ENCODE measurements around the gene KCNJ6. TPM values are rescaled to one million over a fixed set of nuclear protein-coding genes. Genes with fewer than 3 reads are reported as not detected.

KCNJ6 gene
- polyA plus RNA-seq, 1 donor from 2014 or later = not detected

DNA sequence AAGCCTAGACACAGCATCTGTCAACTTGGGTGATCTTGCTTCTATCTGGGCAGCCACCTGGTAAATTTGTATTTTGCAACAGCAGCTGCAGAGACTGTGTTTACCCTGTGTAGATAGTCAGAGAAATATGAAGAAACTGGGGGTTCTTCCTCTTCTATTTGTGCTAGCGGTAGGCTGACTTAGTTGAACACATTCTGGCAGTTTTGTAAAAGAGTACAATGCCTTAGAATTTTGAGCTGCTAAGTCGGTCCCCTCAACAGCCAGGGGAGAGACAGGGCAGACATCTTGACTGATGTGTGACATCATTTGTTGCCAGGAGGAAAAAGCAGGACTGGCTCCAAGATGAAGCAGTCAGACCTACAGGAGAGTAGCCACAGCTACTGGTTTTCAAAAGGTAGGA lies 53.7 kb downstream of the KCNJ6 start:
- H3K4me3 Mint-ChIP-seq = peak overlapping the region in 1 of 4 donors; percentile 63
- H3K27me3 Mint-ChIP-seq = no peaks in the 10 kb centered on the region
- H3K36me3 Mint-ChIP-seq = no peaks in the 10 kb centered on the region
- peaks cover 0 to 1% (median 0%) of the 10 kb centered on the region in 3 donors for H3K4me1 Mint-ChIP-seq
- H3K27ac Mint-ChIP-seq = no peak overlapping the region
- H3K9me3 Mint-ChIP-seq = peaks cover 0 to 2% (median 0%) of the 10 kb centered on the region in 3 donors

DNA sequence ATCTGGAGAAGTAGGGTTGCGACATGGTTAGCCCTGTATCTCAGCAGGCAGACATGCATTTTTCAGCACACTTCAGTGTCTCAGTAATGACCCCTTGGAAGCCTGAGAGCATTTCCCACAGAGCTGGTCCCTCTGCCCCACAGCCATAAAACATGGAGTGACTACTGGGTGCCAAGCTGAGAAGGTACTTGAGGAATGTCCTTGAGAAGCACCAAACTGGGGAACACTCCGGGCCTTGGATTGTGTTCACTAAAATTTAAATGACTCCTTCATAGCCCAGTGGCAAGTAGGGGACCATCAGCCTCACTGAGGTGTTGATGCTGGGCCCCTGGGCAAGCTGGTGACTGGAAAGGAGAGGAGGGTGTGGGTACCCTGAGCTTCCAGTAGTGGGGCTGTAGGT lies 54.7 kb downstream of the KCNJ6 start:
- H3K4me3 Mint-ChIP-seq = no peak overlapping the region
- H3K27ac Mint-ChIP-seq = no peak overlapping the region
- H3K27me3 Mint-ChIP-seq = no peaks in the 10 kb centered on the region
- H3K9me3 Mint-ChIP-seq = peaks cover 0 to 2% (median 0%) of the 10 kb centered on the region in 3 donors
- H3K36me3 Mint-ChIP-seq = no peaks in the 10 kb centered on the region
- H3K4me1 Mint-ChIP-seq = peaks cover 0 to 1% (median 0%) of the 10 kb centered on the region in 3 donors

DNA sequence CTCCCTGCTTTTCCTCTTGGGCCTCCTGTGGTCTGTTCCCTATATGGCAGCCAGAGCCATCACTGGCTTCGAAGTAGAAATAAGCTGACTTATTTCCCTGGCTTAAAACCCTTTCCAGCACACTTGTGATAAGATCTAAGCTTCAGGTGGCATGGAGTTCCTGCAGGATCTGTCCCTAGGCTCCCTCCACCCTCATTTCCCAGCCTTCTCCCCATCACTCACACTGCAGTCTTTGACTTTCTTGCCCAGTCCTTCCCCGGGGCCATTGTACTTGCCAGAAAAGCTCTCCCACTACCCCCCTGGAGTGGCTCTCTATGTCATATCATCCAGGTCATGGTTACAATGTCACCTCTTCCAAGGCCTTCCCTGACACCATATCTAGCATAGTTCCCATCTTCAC lies 55.8 kb downstream of the KCNJ6 start:
- Mint-ChIP-seq H3K36me3 (no peaks in the 10 kb centered on the region), H3K4me3 (no peak overlapping the region), H3K4me1 (peaks cover 0 to 1% (median 0%) of the 10 kb centered on the region in 3 donors)

DNA sequence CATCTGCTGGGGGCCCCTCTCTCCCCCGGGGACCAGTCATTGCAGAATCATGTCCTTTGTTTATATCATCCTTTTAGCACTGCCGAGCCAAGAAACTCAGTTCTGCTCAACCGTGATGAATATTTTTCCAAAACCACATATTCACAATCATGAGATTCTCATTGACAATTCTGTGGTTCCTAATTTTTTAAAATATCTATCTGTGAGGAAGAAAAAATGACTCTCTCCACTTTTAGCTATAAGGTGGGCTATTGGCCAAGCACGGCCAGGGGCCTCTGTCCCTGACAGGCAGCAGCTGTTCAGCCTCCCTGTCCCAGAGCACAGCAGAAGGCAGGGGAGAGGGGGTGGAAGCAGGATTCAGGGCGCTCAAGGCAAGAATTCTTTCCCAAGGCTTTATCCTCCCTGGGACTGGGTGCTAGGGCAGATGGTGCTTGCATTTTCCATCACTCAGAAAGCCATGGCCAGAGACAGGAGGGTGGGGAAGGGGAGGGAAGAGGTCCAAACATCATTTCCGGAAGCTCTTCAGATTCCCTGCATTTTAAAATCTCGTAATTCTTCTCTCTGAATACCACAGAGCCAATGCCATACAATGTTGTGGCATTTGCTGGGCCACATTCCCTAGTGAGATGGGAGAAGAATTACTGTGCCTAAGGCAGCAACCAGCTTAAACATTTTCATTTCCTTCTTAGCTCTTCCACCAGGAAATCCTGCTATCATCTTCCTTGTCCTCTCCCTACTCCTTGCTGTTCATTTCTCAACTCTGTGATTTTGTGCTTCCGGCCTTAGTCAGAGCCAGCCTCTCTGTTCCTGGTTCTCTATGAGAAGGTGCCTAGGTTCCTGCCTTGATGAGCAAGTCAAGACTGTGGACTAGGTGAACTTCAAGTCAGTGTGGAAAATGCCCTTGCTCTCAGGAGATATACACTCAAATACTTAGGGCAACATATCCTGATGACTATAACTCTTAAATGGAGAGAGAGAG lies 60.3 kb downstream of the KCNJ6 start:
- Mint-ChIP-seq H3K9me3 (peaks cover 6 to 27% (median 8%) of the 10 kb centered on the region in 3 donors), H3K4me3 (no peak overlapping the region), H3K27ac (no peak overlapping the region), H3K36me3 (no peaks in the 10 kb centered on the region), H3K27me3 (no peaks in the 10 kb centered on the region), H3K4me1 (no peaks in the 10 kb centered on the region)

More for the DNA sequence above, 55.8 kb downstream of the KCNJ6 start:
- H3K9me3 Mint-ChIP-seq = peaks cover 0 to 4% (median 0%) of the 10 kb centered on the region in 3 donors
- H3K27me3 Mint-ChIP-seq = no peaks in the 10 kb centered on the region
- no peak overlapping the region for H3K27ac Mint-ChIP-seq

GRCh38 chr21:37855271-37855646 lies 61.0 kb downstream of the KCNJ6 start:
- Mint-ChIP-seq H3K4me3 (peak overlapping the region in 1 of 4 donors; percentile 53), H3K9me3 (peaks cover 6 to 27% (median 8%) of the 10 kb centered on the region in 3 donors), H3K27ac (no peak overlapping the region), H3K27me3 (no peaks in the 10 kb centered on the region), H3K36me3 (no peaks in the 10 kb centered on the region), H3K4me1 (no peaks in the 10 kb centered on the region)

- Mint-ChIP-seq H3K4me1 (no peaks in the 10 kb centered on the region), H3K4me3 (no peak overlapping the region), H3K27ac (no peak overlapping the region), H3K36me3 (peaks cover 2% of the 10 kb centered on the region), H3K27me3 (peaks cover 11% of the 10 kb centered on the region), H3K9me3 (peaks cover 5 to 20% (median 5%) of the 10 kb centered on the region in 3 donors)
These were observed 66.7 kb downstream of the KCNJ6 start for GRCh38 chr21:37849506-37850102.

DNA sequence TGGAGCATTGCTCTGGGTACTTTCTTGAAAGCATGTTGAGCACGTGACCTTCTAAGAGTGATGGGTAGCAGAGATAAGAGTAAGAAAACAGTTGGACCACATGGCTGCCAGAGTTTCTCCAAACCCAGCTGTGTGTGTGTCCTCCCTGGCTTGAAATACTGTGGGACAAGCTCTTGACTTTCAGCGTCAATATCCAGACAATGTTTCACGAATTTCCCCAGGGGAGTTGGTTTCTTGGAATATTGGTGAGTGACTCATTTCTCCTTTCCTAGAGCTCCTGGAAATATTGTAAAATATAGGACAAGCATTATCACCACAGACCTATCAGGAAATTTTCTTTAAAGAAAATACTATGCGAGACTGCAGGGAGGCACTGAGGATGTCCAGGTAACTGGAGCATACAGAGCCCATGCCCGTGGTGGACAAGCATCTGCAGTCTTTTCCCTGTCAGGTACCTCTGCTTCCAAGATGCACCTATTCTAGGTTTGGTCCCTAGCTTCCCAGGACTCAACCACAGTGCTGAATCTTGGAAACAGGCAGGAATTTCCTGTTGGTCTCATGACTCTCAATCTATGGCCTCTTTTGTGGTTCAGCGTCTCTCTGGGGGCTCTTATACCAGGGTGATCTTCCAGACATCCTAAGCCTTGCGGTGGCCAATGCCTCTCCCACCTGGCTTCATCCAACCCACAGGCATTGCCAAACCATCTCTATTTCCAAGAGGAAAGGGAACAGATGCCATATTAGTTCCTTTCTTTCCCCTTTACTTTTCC lies 67.4 kb downstream of the KCNJ6 start:
- Mint-ChIP-seq H3K9me3 (peaks cover 5 to 13% (median 8%) of the 10 kb centered on the region in 3 donors), H3K4me3 (no peak overlapping the region), H3K36me3 (peaks cover 2% of the 10 kb centered on the region), H3K27ac (no peak overlapping the region), H3K27me3 (peaks cover 11% of the 10 kb centered on the region), H3K4me1 (no peaks in the 10 kb centered on the region)

DNA sequence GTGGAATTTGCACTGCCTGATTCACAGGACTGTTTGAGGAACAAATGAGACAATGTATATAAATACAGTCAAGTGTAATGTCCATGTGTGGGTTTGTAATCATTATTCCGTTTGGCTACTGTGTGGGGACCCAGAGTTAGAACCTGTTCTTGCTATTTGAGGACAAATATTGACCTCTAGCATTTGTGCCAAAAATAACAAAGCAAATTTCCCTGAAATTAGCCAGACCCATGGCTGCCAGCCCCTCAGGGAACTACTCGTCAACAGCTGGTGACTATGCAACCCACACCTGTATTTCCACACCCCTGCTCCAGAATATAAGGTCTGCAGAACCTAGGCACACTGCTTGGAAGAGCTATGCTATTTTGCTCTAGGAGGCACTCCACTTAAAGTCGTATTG lies 70.7 kb downstream of the KCNJ6 start:
- peaks cover 4% of the 10 kb centered on the region for H3K36me3 Mint-ChIP-seq
- peaks cover 11% of the 10 kb centered on the region for H3K27me3 Mint-ChIP-seq
- H3K4me3 Mint-ChIP-seq = no peak overlapping the region
- H3K9me3 Mint-ChIP-seq = peaks cover 0 to 5% (median 3%) of the 10 kb centered on the region in 3 donors
- no peak overlapping the region for H3K27ac Mint-ChIP-seq
- no peaks in the 10 kb centered on the region for H3K4me1 Mint-ChIP-seq

- Mint-ChIP-seq H3K27me3 (peaks cover 7% of the 10 kb centered on the region), H3K27ac (peak overlapping the region in 1 of 3 donors; percentile 8), H3K36me3 (peaks cover 4% of the 10 kb centered on the region), H3K4me3 (no peak overlapping the region), H3K4me1 (no peaks in the 10 kb centered on the region), H3K9me3 (peaks cover 0 to 5% (median 0%) of the 10 kb centered on the region in 3 donors)
These were observed 73.1 kb downstream of the KCNJ6 start for GRCh38 chr21:37843191-37843590.

GRCh38 chr21:37842163-37842919 lies 73.9 kb downstream of the KCNJ6 start:
- Mint-ChIP-seq H3K27me3 (peaks cover 4% of the 10 kb centered on the region), H3K9me3 (peaks cover 0 to 5% (median 0%) of the 10 kb centered on the region in 3 donors), H3K36me3 (peaks cover 3% of the 10 kb centered on the region), H3K4me3 (no peak overlapping the region), H3K4me1 (no peaks in the 10 kb centered on the region), H3K27ac (no peak overlapping the region)

DNA sequence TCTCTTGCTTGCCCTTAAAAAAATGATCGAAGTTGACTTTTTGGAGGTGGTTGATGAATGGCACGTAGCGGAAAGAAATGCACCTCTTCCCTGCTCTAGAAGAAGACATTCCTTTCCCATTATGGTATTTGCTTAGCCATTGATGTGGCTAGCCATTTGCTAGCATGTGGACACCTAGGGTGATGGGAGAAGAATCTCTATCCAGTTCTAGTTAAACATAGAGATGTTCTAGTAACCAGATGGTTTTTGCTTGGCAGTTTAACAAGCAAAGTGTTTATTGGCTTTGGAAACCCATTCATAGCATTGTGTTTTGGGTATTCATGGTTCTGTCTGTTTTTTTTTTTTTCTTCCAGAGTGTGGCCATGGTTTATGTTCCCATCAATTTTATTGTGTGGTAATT lies 78.9 kb downstream of the KCNJ6 start:
- H3K36me3 Mint-ChIP-seq = no peaks in the 10 kb centered on the region
- peaks cover 0 to 4% (median 3%) of the 10 kb centered on the region in 3 donors for H3K9me3 Mint-ChIP-seq
- no peak overlapping the region for H3K4me3 Mint-ChIP-seq
- no peak overlapping the region for H3K27ac Mint-ChIP-seq
- H3K4me1 Mint-ChIP-seq = peaks cover 0 to 1% (median 0%) of the 10 kb centered on the region in 3 donors
- peaks cover 2% of the 10 kb centered on the region for H3K27me3 Mint-ChIP-seq

- H3K27me3 Mint-ChIP-seq = peaks cover 4% of the 10 kb centered on the region
- H3K36me3 Mint-ChIP-seq = no peaks in the 10 kb centered on the region
- H3K27ac Mint-ChIP-seq = no peak overlapping the region
- no peak overlapping the region for H3K4me3 Mint-ChIP-seq
- peaks cover 0 to 1% (median 0%) of the 10 kb centered on the region in 3 donors for H3K4me1 Mint-ChIP-seq
- peaks cover 0 to 4% (median 3%) of the 10 kb centered on the region in 3 donors for H3K9me3 Mint-ChIP-seq
These were observed 80.8 kb downstream of the KCNJ6 start for GRCh38 chr21:37835481-37835880.

DNA sequence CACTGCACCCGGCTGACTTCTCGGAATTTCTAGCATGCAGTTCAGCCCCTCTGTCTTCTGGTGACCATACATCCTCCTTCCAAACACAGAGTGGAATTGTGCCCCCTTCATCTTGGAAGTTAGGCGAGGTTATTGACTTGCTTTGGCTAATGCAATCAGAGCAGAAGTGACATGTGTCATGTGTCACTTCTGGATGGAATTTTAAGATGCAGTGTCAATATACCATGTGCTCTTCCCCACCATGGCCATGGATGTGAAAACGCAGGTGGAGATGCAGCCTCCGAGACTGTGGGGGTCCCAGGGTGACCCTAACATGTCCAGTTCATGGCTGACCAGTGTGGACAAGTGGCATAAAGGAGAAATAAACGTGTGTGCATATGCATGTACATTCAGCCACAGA lies 83.0 kb downstream of the KCNJ6 start:
- Mint-ChIP-seq H3K27ac (no peak overlapping the region), H3K36me3 (no peaks in the 10 kb centered on the region), H3K4me1 (peaks cover 0 to 1% (median 0%) of the 10 kb centered on the region in 3 donors), H3K9me3 (peaks cover 0 to 4% (median 3%) of the 10 kb centered on the region in 3 donors), H3K4me3 (no peak overlapping the region), H3K27me3 (peaks cover 6% of the 10 kb centered on the region)

- H3K27me3 Mint-ChIP-seq = peaks cover 4% of the 10 kb centered on the region
- no peak overlapping the region for H3K27ac Mint-ChIP-seq
- no peak overlapping the region for H3K4me3 Mint-ChIP-seq
- H3K36me3 Mint-ChIP-seq = no peaks in the 10 kb centered on the region
- H3K9me3 Mint-ChIP-seq = peaks cover 0 to 4% (median 0%) of the 10 kb centered on the region in 3 donors
- no peaks in the 10 kb centered on the region for H3K4me1 Mint-ChIP-seq
These were observed 86.8 kb downstream of the KCNJ6 start for GRCh38 chr21:37829447-37829846.

Measured in IgD-negative memory B cell (primary cell).